Upper lobe of left lung (tissue), 6 donors: Measurements from ENCODE around the gene ISOC2. TPM values are rescaled to one million over a fixed set of nuclear protein-coding genes. Genes with fewer than 3 reads are reported as not detected.

ENCODE experiments used
- ATAC-seq, 2 donors: fragments of 200-7000 bp; cut with Tn5 transposase; one replicate each; pipeline ENCODE4 v1.9.1; 2022; ENCODE audit warnings: mild to moderate bottlenecking in 2 of 2, moderate library complexity in 2 of 2; ENCODE audit not compliant: low FRiP score in 2 of 2
- DNase-seq, 2 donors: peaks; one replicate each; pipeline ENCODE4 v3.0.0-alpha.2; 2019 to 2020
- H3K27ac ChIP-seq, 4 donors: fragments of 200-600 bp; sonication (generic); one replicate each; pipeline ENCODE4 v1.5.1; 2016 to 2019
- H3K27me3 ChIP-seq, 4 donors: fragments of 200-600 bp; sonication (generic); one replicate each; pipeline ENCODE4 v1.5.1; 2017 to 2019
- H3K36me3 ChIP-seq, 4 donors: fragments of 200-600 bp; sonication (generic); one replicate each; pipeline ENCODE4 v1.5.1; 2016 to 2019
- H3K4me1 ChIP-seq, 4 donors: fragments of 200-600 bp; sonication (generic); one replicate each; pipeline ENCODE4 v1.5.1; 2018 to 2019
- H3K4me3 ChIP-seq, 4 donors: fragments of 200-600 bp; sonication (generic); one replicate each; pipeline ENCODE4 v1.5.1; 2017 to 2019; ENCODE audit warnings: mild to moderate bottlenecking in 2 of 4, moderate library complexity in 1 of 4
- H3K9me3 ChIP-seq, 4 donors: fragments of 200-600 bp; sonication (generic); one replicate each; pipeline ENCODE4 v1.5.1; 2018 to 2019
- CTCF ChIP-seq, 6 experiments: fragments of 450-650 bp in 4 of 6; fragments of 200-600 bp in 2 of 6; sonication (generic) in 2 of 6; IDR thresholded peaks; one replicate each; pipeline ENCODE4 v1.5.1; 2016 to 2019; ENCODE audit warnings: antibody characterized with exemption in 6 of 6
- EP300 ChIP-seq, 4 donors: sonication (generic); formaldehyde crosslinking; IDR thresholded peaks; one replicate each; pipeline ENCODE4 v1.5.1; 2017; ENCODE audit warnings: antibody characterized with exemption in 4 of 4, control low read depth in 2 of 4
- POLR2A ChIP-seq, 4 donors: fragments of 450-650 bp; IDR thresholded peaks; one replicate each; pipeline ENCODE4 v1.5.1; 2016 to 2017; ENCODE audit warnings: antibody characterized with exemption in 4 of 4, mild to moderate bottlenecking in 2 of 4
- POLR2AphosphoS5 ChIP-seq, 2 donors: sonication (generic); formaldehyde crosslinking; IDR thresholded peaks; one replicate each; pipeline ENCODE4 v1.5.1; 2017; ENCODE audit warnings: antibody characterized with exemption in 2 of 2
- WGBS, 2 donors: methylation state at CpG; one replicate each; pipeline ENCODE4 v1.1.5; 2017 to 2018; 5-methylcytosine and 5-hydroxymethylcytosine counted together
- total RNA-seq, 6 donors: library from RNA; depleted of rRNA in 4 of 6; stranded (reverse); fragments of >200 nt in 4 of 6; gene quantifications; one replicate each; pipeline versions ENCODE4 v1.1.0 to v1.2.1, GENCODE V29; 2016 to 2021
- donor health status: DM: no; HTN: no; CAD: no; lungs with moderate emphysema.
- donor health status: DM: no; HTN: yes; CAD: no; lungs with severe emphysema.

The ISOC2 gene
- total RNA-seq, 6 donors from 2014 or later: 4.2 to 44.8 (median 36.7) TPM

DNA sequence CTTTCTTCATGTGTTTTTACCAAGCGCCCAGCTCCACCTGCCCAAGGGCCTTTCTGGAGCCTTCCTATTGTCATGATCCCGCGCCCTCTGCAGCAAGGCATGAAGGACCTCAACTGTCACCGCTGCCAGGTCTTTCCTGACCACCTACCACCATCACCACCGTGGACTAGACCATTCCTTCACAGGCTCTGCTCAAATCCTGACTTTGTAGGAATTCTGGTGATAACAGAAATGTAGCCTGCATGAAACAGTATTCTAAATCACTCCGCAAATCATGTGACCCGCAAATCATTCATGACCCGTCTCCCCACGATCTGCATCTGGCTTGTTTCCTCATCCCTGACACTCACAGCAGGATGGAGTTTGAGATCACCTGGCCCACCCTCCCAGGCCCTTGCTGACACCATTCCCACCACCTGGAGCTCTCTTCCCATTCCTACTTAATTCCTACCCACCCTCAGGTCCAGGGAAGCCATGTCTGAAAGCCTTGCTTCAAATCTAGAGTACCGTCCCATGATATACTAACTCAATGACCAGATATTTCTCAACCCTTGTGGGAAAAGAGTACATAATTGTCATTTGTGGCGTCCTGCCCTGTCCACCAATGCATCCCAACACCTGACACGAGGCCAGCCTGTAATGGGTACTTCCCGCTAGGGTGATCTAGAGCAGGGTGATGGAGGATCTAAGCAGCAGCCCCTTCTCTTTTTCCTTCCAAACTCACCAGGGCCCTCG lies 55.2 kb downstream of the ISOC2 start:
- WGBS, 2 donors: 83% methylated on average over 14 of the region's 14 CpGs
- H3K9me3 ChIP-seq: no peaks in the 10 kb centered on the region
- H3K36me3 ChIP-seq: peaks cover 4 to 39% (median 30%) of the 10 kb centered on the region in 4 donors

GRCh38 chr19:55405638-55406037 lies 55.8 kb downstream of the ISOC2 start:
- Histone ChIP-seq H3K36me3 (peaks cover 4 to 42% (median 35%) of the 10 kb centered on the region in 4 donors), H3K27me3 (no peaks in the 10 kb centered on the region), H3K27ac (no peak overlapping the region), H3K4me3 (no peak overlapping the region), H3K4me1 (peaks cover 18 to 26% (median 19%) of the 10 kb centered on the region in 4 donors), H3K9me3 (no peaks in the 10 kb centered on the region)
- no peak for TF ChIP-seq POLR2A (IDR thresholded peaks at IDR 0.05)
- no peak for TF ChIP-seq CTCF (IDR thresholded peaks at IDR 0.05)
- no peak for TF ChIP-seq EP300 (IDR thresholded peaks at IDR 0.05)
- ATAC-seq: no peak
- WGBS, 2 donors: 80 to 92% methylated on average over 5 of the region's 5 CpGs
- no peak for DNase-seq

More for the DNA sequence above, 55.2 kb downstream of the ISOC2 start:
- TF ChIP-seq EP300 (IDR thresholded peaks at IDR 0.05) (no peak), POLR2A (IDR thresholded peaks at IDR 0.05) (no peak), CTCF (IDR thresholded peaks at IDR 0.05) (no peak), POLR2AphosphoS5 (IDR thresholded peaks at IDR 0.05) (no peak)
- Histone ChIP-seq H3K27ac (peak overlapping the region in 1 of 4 donors; percentile 97), H3K4me1 (peaks cover 18 to 26% (median 19%) of the 10 kb centered on the region in 4 donors), H3K4me3 (peak overlapping the region in 2 of 4 donors; percentile 81 to 92), H3K27me3 (no peaks in the 10 kb centered on the region)
- ATAC-seq: no peak
- DNase-seq: no peak

Other genes starting within 250 kb of the ISOC2 start
- 10 to 100 TPM in 1 of 6 donors, 1 to 10 TPM in 5; 2.0 to 10.5 (median 4.8) TPM for gene TMEM86B, start 232.9 kb downstream of the ISOC2 start, total RNA-seq
- 100 to 1,000 TPM in 1 of 6 donors, 10 to 100 TPM in 5; 49.0 to 104 (median 76.7) TPM for gene PPP6R1, start 202.6 kb downstream of the ISOC2 start, total RNA-seq
- gene HSPBP1, start 181.5 kb downstream of the ISOC2 start, total RNA-seq: 10 to 100 TPM; 21.0 to 34.6 (median 30.1) TPM
- gene BRSK1, start 177.6 kb downstream of the ISOC2 start, total RNA-seq: 1 to 10 TPM in 5 of 6 donors, not detected in 1; 1.0 to 2.7 (median 1.1) TPM
- gene TMEM150B, start 136.3 kb downstream of the ISOC2 start, total RNA-seq: 10 to 100 TPM in 5 of 6 donors, 1 to 10 TPM in 1; 8.2 to 67.7 (median 29.7) TPM
- gene KMT5C, start 121.8 kb downstream of the ISOC2 start, total RNA-seq: 100 to 1,000 TPM in 1 of 6 donors, 10 to 100 TPM in 4, 1 to 10 TPM in 1; 9.1 to 111 (median 15.6) TPM
- gene COX6B2, start 106.9 kb downstream of the ISOC2 start, total RNA-seq: under 1 TPM in 1 of 6 donors, not detected in 5; 0.20 TPM
- not detected for gene GARIN5B, start 98.4 kb downstream of the ISOC2 start, total RNA-seq
- under 1 TPM in 2 of 6 donors, not detected in 4; 0.20 to 0.34 TPM for gene IL11, start 91.2 kb downstream of the ISOC2 start, total RNA-seq
- 10 to 100 TPM in 4 of 6 donors, 1 to 10 TPM in 1, under 1 TPM in 1; 0.92 to 48.6 (median 20.9) TPM for gene TMEM190, start 84.8 kb downstream of the ISOC2 start, total RNA-seq
- 10 to 100 TPM; 22.0 to 54.6 (median 36.0) TPM for gene TMEM238, start 77.3 kb downstream of the ISOC2 start, total RNA-seq
- gene RPL28, start 75.7 kb downstream of the ISOC2 start, total RNA-seq: 1,000 to 10,000 TPM in 2 of 6 donors, 100 to 1,000 TPM in 4; 308 to 1,892 (median 534) TPM
- gene UBE2S, start 53.9 kb downstream of the ISOC2 start, total RNA-seq: 10 to 100 TPM in 5 of 6 donors, 1 to 10 TPM in 1; 6.5 to 31.6 (median 19.0) TPM
- gene SHISA7, start 18.3 kb downstream of the ISOC2 start, total RNA-seq: not detected
- gene C19orf85, start 3.1 kb upstream of the ISOC2 start, total RNA-seq: not detected
- gene ZNF628, start 15.0 kb upstream of the ISOC2 start, total RNA-seq: 10 to 100 TPM in 5 of 6 donors, 1 to 10 TPM in 1; 9.9 to 32.1 (median 12.4) TPM
- 10 to 100 TPM; 13.1 to 19.2 (median 16.3) TPM for gene NAT14, start 23.5 kb upstream of the ISOC2 start, total RNA-seq
- 10 to 100 TPM in 1 of 6 donors, 1 to 10 TPM in 4, under 1 TPM in 1; 0.39 to 10.1 (median 6.7) TPM for gene SSC5D, start 26.8 kb upstream of the ISOC2 start, total RNA-seq
- not detected for gene SBK2, start 75.5 kb upstream of the ISOC2 start, total RNA-seq
- gene SBK3, start 83.9 kb upstream of the ISOC2 start, total RNA-seq: 1 to 10 TPM in 1 of 6 donors, under 1 TPM in 2, not detected in 3; 0.30 to 1.6 (median 0.94) TPM
- gene ZNF579, start 119.2 kb upstream of the ISOC2 start, total RNA-seq: 10 to 100 TPM in 2 of 6 donors, 1 to 10 TPM in 4; 3.5 to 19.2 (median 8.4) TPM
- gene FIZ1, start 137.9 kb upstream of the ISOC2 start, total RNA-seq: 10 to 100 TPM; 11.1 to 21.6 (median 16.3) TPM
- 10 to 100 TPM; 19.9 to 58.7 (median 34.9) TPM for gene ZNF524, start 138.6 kb upstream of the ISOC2 start, total RNA-seq
- 10 to 100 TPM in 4 of 6 donors, 1 to 10 TPM in 2; 7.7 to 39.8 (median 20.6) TPM for gene ZNF865, start 144.0 kb upstream of the ISOC2 start, total RNA-seq
- gene ZNF784, start 162.9 kb upstream of the ISOC2 start, total RNA-seq: 10 to 100 TPM in 2 of 6 donors, 1 to 10 TPM in 4; 6.8 to 14.7 (median 8.6) TPM
- 10 to 100 TPM; 28.1 to 84.1 (median 38.0) TPM for gene ZNF580, start 179.4 kb upstream of the ISOC2 start, total RNA-seq
- 10 to 100 TPM; 15.6 to 38.8 (median 21.9) TPM for gene ZNF581, start 182.0 kb upstream of the ISOC2 start, total RNA-seq
- gene CCDC106, start 186.6 kb upstream of the ISOC2 start, total RNA-seq: 10 to 100 TPM; 15.3 to 44.0 (median 17.1) TPM
- gene U2AF2, start 193.4 kb upstream of the ISOC2 start, total RNA-seq: 100 to 1,000 TPM in 4 of 6 donors, 10 to 100 TPM in 2; 57.7 to 294 (median 157) TPM
- gene EPN1, start 213.6 kb upstream of the ISOC2 start, total RNA-seq: 100 to 1,000 TPM in 4 of 6 donors, 10 to 100 TPM in 2; 59.7 to 357 (median 126) TPM